ENCODE results near the gene IQUB.

DNA sequence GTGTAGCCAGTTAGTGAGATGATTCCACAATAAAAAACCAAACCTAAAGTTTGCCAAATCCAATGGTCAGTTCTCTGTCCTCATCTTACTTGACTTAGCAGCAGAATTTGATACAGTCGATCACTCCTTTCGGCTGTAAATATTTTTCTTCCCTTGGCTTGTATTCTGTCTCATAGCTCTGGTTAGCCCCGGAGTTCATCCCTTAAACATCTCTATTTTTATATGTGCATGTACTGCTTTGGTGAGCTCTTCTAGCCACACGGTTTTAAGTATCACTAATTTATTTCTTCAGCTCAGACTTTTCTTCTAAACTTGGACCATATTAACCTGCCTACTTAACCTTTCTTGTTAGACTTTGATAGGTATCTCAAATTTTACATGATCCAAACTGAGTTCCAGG is 49.4 kb upstream of the IQUB start:
- TF ChIP-seq, protein P1, sequence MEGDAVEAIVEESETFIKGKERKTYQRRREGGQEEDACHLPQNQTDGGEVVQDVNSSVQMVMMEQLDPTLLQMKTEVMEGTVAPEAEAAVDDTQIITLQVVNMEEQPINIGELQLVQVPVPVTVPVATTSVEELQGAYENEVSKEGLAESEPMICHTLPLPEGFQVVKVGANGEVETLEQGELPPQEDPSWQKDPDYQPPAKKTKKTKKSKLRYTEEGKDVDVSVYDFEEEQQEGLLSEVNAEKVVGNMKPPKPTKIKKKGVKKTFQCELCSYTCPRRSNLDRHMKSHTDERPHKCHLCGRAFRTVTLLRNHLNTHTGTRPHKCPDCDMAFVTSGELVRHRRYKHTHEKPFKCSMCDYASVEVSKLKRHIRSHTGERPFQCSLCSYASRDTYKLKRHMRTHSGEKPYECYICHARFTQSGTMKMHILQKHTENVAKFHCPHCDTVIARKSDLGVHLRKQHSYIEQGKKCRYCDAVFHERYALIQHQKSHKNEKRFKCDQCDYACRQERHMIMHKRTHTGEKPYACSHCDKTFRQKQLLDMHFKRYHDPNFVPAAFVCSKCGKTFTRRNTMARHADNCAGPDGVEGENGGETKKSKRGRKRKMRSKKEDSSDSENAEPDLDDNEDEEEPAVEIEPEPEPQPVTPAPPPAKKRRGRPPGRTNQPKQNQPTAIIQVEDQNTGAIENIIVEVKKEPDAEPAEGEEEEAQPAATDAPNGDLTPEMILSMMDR (conservative IDR thresholded peaks at IDR 0.05 in 1 of 2, IDR thresholded peaks at IDR 0.05 in 1 of 2; ENCODE audit: extremely low read depth in 1 of 2, insufficient read depth in 1 of 2, low read depth in 1 of 2, low read length in 2 of 2) = no peak
- no peak for TF ChIP-seq EZH2 (IDR thresholded peaks at IDR 0.05; ENCODE audit: borderline replicate concordance, low read length)

All from mammary epithelial cell (primary cell).